Neuron (in vitro differentiated cells): ENCODE measurements around the gene NEURL1.

Experiments
- H2AFZ ChIP-seq: one replicate; pipeline ENCODE4 v1.6.1; 2013; ENCODE audit warnings: low read depth, mild to moderate bottlenecking, inconsistent platforms, low read length, moderate library complexity
- H3K27me3 ChIP-seq: one replicate; pipeline ENCODE4 v1.6.1; 2013; ENCODE audit warnings: low read length; ENCODE audit not compliant: insufficient read depth
- H3K36me3 ChIP-seq: one replicate; pipeline ENCODE4 v1.6.1; 2013; ENCODE audit warnings: low read length; ENCODE audit not compliant: insufficient read depth
- H3K4me1 ChIP-seq: one replicate; pipeline ENCODE4 v1.6.1; 2013; ENCODE audit warnings: low read length; ENCODE audit not compliant: insufficient read depth
- H3K4me3 ChIP-seq: 2 replicates; pipeline ENCODE4 v1.5.1; 2013; ENCODE audit warnings: mild to moderate bottlenecking, low read length, moderate library complexity
- H3K9me3 ChIP-seq: one replicate; pipeline ENCODE4 v1.6.1; 2013; ENCODE audit warnings: low read length

NEURL1 gene

GRCh38 chr10:103592186-103593021 is 98.9 kb downstream of the NEURL1 start:
- H3K27me3 ChIP-seq = no peaks in the 10 kb centered on the region
- no peaks in the 10 kb centered on the region for H3K9me3 ChIP-seq
- no peaks in the 10 kb centered on the region for H3K36me3 ChIP-seq
- H3K4me1 ChIP-seq = no peaks in the 10 kb centered on the region
- no peak overlapping the region for H2AFZ ChIP-seq
- no peak overlapping the region for H3K4me3 ChIP-seq

- H3K4me3 ChIP-seq = no peak overlapping the region
- no peak overlapping the region for H2AFZ ChIP-seq
- no peaks in the 10 kb centered on the region for H3K9me3 ChIP-seq
- H3K4me1 ChIP-seq = no peaks in the 10 kb centered on the region
- H3K36me3 ChIP-seq = no peaks in the 10 kb centered on the region
- H3K27me3 ChIP-seq = no peaks in the 10 kb centered on the region
These were observed 99.6 kb downstream of the NEURL1 start for GRCh38 chr10:103593022-103593570.

- no peaks in the 10 kb centered on the region for H3K36me3 ChIP-seq
These were observed 102.6 kb downstream of the NEURL1 start for GRCh38 chr10:103595933-103596726.

GRCh38 chr10:103597003-103597402 is 103.5 kb downstream of the NEURL1 start:
- H3K4me3 ChIP-seq = no peak overlapping the region
- H3K9me3 ChIP-seq = no peaks in the 10 kb centered on the region
- no peaks in the 10 kb centered on the region for H3K4me1 ChIP-seq
- H2AFZ ChIP-seq = no peak overlapping the region
- H3K27me3 ChIP-seq = no peaks in the 10 kb centered on the region
- no peaks in the 10 kb centered on the region for H3K36me3 ChIP-seq

More at GRCh38 chr10:103595933-103596726, 102.6 kb downstream of the NEURL1 start:
- Histone ChIP-seq H2AFZ (no peak overlapping the region), H3K4me3 (no peak overlapping the region), H3K9me3 (no peaks in the 10 kb centered on the region), H3K27me3 (no peaks in the 10 kb centered on the region), H3K4me1 (no peaks in the 10 kb centered on the region)

GRCh38 chr10:103598654-103599115 is 105.2 kb downstream of the NEURL1 start:
- Histone ChIP-seq H3K27me3 (no peaks in the 10 kb centered on the region), H3K9me3 (no peaks in the 10 kb centered on the region), H3K4me1 (no peaks in the 10 kb centered on the region), H3K4me3 (no peak overlapping the region), H2AFZ (no peak overlapping the region), H3K36me3 (no peaks in the 10 kb centered on the region)

GRCh38 chr10:103599211-103599610 is 105.7 kb downstream of the NEURL1 start:
- H2AFZ ChIP-seq = no peak overlapping the region
- H3K27me3 ChIP-seq = no peaks in the 10 kb centered on the region
- H3K36me3 ChIP-seq = no peaks in the 10 kb centered on the region
- no peak overlapping the region for H3K4me3 ChIP-seq
- H3K4me1 ChIP-seq = no peaks in the 10 kb centered on the region
- H3K9me3 ChIP-seq = no peaks in the 10 kb centered on the region

GRCh38 chr10:103599907-103600306 is 106.4 kb downstream of the NEURL1 start:
- H3K4me3 ChIP-seq = no peak overlapping the region
- H2AFZ ChIP-seq = no peak overlapping the region
- H3K9me3 ChIP-seq = no peaks in the 10 kb centered on the region
- H3K4me1 ChIP-seq = no peaks in the 10 kb centered on the region
- no peaks in the 10 kb centered on the region for H3K27me3 ChIP-seq
- H3K36me3 ChIP-seq = no peaks in the 10 kb centered on the region

- Histone ChIP-seq H3K4me1 (no peaks in the 10 kb centered on the region), H2AFZ (no peak overlapping the region), H3K27me3 (no peaks in the 10 kb centered on the region), H3K4me3 (no peak overlapping the region), H3K9me3 (no peaks in the 10 kb centered on the region), H3K36me3 (no peaks in the 10 kb centered on the region)
These were observed 106.8 kb downstream of the NEURL1 start for GRCh38 chr10:103600325-103600724.

GRCh38 chr10:103600956-103601569 is 107.6 kb downstream of the NEURL1 start:
- no peaks in the 10 kb centered on the region for H3K4me1 ChIP-seq
- no peaks in the 10 kb centered on the region for H3K36me3 ChIP-seq

GRCh38 chr10:103602028-103602851 is 108.7 kb downstream of the NEURL1 start:
- Histone ChIP-seq H3K9me3 (peaks cover 8% of the 10 kb centered on the region), H3K36me3 (no peaks in the 10 kb centered on the region), H3K4me3 (no peak overlapping the region), H2AFZ (no peak overlapping the region), H3K4me1 (no peaks in the 10 kb centered on the region), H3K27me3 (no peaks in the 10 kb centered on the region)

More at GRCh38 chr10:103600956-103601569, 107.6 kb downstream of the NEURL1 start:
- no peaks in the 10 kb centered on the region for H3K27me3 ChIP-seq
- H3K9me3 ChIP-seq = peaks cover 7% of the 10 kb centered on the region
- no peak overlapping the region for H3K4me3 ChIP-seq
- H2AFZ ChIP-seq = no peak overlapping the region

GRCh38 chr10:103602852-103603155 is 109.3 kb downstream of the NEURL1 start:
- Histone ChIP-seq H3K27me3 (no peaks in the 10 kb centered on the region), H2AFZ (no peak overlapping the region), H3K36me3 (no peaks in the 10 kb centered on the region), H3K4me1 (no peaks in the 10 kb centered on the region), H3K9me3 (peaks cover 8% of the 10 kb centered on the region), H3K4me3 (no peak overlapping the region)

GRCh38 chr10:103603382-103603781 is 109.9 kb downstream of the NEURL1 start:
- no peak overlapping the region for H2AFZ ChIP-seq
- H3K4me3 ChIP-seq = no peak overlapping the region
- no peaks in the 10 kb centered on the region for H3K4me1 ChIP-seq
- peaks cover 8% of the 10 kb centered on the region for H3K9me3 ChIP-seq
- H3K36me3 ChIP-seq = no peaks in the 10 kb centered on the region
- H3K27me3 ChIP-seq = no peaks in the 10 kb centered on the region
